Eye (tissue), 1 donor: ENCODE measurements around the gene TTC16.

Experiments used
- DNase-seq: peaks from one replicate; pipeline ENCODE4 v3.0.0-alpha.2; 2015

The TTC16 gene

DNA sequence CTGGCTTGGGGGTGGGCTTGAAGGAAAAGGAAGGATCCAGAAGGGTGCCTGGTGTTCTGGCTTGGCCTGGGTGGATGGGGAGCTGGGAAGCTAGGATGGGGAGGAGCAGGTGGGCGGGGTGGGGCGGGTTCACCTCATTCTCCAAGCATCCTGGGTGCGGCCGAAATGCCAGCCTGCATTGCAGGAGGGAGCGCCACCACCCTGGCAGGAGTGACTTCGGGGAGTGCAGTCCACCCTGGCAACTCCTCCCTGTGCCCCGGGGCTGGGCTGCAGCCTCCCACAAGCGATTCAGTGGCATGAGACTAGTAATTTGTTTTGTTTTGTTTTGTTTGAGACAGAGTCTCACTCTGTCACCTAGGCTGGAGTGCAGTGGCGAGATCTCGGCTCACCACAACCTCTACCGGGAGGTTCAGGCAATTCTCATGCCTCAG, 5.5 kb downstream of the TTC16 start:
- DNase-seq = no peak

DNA sequence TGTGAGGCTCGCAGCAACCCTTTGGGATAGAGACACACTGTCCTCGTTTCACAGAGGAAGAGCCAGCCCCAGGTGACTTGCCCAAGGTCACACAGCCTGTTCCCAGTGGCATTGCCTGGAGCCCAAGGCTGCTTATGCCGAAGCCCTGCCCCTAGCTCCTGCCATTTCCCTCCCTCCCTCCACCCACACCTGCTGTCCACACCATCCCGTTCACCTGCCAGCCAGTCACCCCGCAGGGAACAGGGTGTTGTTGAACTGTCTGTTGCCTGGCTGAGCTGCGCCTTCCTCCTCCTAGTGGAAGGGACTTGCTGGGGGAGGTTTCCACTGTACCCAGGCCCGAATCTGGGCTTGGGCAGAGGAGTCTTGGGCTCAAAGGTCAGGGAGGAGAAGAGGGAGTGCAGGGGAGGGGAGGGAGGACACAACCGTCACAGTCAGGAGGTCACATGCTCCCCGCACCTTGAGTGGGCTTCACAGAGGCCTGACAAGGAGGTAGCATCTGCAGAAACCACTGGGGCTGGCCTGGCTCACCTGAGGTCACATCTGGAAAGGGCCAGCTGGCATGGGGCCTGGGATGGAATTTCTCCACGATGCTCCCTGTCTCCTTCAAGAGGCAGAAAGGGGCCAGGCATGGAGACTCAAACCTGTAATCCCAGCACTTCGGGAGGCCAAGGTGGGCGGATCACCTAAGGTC, 6.3 kb downstream of the TTC16 start:
- no peak for DNase-seq

DNA sequence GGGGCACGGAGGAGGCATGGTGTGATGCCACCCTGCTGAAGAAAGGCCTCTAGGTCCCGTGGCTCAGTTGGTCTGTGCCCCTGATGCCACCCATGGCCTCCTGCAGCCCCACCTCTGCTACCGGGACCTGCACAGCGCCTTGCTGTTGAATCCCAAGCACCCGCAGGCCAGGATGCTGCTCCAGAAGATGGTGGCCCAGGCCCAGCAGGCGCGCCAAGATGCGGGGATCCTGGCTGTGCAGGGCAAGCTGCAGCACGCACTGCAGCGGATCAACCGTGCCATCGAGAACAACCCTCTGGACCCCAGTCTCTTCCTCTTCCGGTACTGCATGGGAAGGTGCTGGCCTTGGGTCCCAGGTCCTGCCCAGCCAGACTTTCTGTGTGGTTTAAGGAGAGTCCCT, 7.1 kb downstream of the TTC16 start:
- no peak for DNase-seq

DNA sequence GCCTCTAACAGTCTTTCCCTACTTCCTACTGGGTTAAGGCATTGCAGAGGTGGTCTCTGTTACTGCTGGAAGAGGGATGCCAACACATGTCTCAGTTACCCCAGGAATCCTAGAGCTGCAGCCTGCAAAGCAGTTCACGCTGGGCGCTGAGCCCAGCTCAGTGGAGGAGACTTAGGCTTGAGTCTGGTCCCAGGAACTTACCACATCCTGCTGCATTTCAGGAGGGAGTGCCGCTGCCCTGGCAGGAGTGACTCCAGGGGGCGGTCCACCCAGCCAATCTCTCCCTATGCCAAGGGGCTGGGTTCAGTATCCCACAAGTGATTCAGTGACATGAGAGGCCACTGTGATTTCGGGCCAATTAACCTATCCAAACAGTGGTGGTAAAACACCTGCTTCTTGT, 7.6 kb downstream of the TTC16 start:
- no peak for DNase-seq

DNA sequence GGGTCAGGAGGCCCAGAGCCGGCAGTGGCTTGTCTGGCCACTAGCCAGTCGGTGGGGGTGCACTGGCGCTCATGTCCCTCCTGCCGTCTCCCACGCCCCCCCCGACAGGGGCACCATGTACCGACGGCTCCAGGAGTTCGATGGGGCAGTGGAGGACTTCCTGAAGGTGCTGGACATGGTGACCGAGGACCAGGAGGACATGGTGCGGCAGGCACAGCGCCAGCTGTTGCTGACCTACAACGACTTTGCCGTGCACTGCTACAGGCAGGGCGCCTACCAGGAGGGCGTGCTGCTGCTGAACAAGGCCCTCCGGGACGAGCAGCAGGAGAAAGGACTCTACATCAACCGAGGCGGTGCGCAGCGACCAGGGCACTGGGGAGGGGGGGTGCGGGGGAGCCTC, 8.1 kb downstream of the TTC16 start:
- peak; percentile 39 for DNase-seq

DNA sequence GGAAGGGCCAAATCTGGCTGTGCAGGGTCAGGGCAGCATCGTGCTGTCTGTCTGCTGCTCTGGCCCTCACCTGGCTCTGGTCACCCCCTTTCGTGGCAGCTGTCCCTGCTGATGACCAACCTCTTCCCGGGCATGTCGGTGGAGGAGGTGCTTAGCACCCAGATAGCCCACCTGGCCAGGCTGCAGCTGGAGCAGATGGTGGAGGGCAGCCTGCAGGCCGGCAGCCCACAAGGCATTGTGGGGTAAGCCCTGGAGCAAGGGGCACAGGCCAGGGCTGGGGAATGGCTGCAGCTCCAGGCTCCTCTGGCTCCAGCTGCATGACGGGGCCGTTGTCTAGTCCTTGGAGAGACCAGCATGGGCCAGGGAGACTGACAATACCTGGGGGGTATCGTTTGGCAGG, 11.0 kb downstream of the TTC16 start:
- no peak for DNase-seq

DNA sequence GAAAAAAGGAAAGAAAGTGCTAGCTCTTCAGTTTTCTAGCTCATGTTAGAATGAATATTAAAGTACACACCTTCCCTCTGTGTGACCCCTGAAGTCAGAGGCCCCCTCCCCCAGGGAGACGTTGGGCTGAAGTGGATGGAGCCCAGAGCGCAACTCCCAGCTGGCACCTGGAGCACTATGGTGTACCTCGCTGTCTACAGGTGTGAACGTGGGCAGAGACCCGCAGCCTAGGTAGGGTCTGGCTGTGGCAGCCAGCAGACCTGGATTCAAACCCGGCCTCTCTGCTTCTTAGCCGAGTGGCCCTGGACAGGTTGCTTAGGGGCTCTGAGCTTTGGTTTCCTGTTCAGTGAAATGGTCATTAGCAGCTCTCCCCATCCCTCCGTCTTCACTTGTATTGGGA, 12.9 kb downstream of the TTC16 start:
- no peak for DNase-seq

DNA sequence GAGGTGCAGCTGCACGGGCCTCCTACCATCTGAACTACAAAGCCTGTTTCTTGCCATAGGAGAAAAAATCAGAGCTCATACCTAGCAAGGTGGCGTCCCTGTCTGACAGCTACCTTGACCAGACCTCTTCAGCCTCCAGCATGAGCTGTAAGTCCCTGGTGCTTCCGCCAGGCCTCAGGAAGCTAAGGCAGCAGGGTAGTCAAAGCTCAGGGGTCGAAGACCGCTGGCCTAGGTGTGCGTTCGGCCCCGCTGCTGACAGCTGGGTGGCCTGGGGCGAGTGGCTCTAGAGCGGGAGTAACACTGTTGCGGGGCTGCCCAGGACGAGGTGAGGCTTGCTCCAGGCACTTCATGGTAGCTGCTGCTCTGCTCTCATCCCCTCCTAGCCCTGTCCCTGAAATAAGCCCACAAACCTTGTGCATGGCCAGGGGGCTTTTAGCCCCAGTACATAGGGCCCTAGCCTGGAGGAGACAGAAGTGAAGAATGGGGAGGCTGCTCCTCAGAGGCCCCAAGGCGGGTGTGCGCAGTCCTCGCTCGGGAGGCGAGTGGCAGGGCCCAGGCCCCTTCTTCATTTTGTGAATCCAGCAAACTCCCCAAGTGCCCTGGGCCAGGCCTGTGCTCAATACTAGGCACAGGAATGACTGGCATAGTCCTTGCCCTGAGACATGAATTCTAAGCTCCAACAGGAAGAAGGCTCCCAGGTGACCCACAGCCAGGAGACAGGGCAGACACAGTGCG, 13.8 kb downstream of the TTC16 start:
- DNase-seq = no peak

DNA sequence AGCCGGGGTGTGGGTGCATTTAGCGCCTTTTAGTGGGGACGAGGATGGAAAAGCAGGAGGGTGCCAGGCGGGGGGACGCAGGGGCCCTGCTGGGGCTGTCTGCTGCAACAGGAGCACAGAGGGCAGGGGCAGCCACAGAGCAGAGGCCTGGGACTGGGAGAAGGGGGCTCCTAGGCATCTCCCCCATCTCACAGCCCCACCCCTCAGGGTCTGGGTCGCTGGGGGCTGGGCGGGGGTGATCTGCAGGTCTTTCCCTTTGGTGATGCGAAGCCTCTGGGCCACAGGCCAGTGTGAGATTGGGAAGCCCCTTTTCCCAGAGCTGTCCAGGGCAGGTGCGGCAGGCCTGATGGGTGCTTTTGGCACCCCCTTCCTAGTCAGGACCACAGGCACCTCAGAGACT, 14.4 kb downstream of the TTC16 start:
- DNase-seq = no peak

DNA sequence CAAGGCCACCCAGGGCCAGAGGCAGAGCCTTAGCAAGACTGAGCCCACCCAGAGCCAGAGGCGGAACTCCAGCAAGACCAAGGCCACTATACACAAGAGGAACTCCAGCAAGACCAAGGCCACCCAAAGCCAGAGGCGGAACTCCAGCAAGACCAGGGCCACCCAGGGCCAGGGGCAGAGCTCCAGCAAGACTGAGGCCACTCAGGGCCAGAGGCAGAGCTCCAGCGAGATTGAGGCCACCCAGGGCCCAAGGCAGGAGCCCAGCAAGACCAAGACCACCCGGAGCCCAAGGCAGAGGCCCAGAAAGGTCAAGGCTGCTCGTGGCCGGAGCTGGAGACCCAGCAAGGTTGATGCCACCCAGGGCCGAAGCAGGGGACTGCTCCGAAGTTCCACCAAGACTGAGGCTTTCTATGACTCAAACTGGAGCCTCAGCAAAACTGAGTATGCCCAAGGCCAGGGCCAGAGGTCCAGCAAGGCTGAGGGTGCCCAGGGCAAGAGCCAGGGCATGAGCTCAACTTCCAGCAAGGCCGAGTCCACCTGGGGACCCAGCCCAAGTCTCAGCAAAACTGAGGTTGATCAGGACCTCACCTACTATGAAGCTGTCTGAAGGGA, 15.0 kb downstream of the TTC16 start:
- DNase-seq = no peak

DNA sequence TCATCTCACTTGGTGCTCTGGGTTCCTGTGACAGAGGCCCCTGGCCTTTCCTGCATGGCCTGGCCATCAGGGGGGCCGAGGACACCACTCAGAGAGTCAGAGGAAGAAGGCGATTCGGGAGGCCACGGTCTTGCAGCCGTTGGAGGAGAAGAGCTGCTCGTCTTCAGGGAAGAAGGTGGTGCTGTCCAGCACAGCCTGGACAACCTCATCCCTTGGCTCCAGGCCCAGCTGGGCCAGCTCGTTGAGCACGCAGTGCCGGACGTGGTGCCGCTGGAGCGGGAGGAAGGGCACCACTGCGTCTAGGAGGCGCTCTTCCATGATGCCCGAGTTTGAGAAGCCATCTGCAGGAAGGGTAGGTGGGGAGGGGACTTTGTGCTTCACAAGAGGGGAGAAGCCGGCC, 16.1 kb downstream of the TTC16 start:
- no peak for DNase-seq

DNA sequence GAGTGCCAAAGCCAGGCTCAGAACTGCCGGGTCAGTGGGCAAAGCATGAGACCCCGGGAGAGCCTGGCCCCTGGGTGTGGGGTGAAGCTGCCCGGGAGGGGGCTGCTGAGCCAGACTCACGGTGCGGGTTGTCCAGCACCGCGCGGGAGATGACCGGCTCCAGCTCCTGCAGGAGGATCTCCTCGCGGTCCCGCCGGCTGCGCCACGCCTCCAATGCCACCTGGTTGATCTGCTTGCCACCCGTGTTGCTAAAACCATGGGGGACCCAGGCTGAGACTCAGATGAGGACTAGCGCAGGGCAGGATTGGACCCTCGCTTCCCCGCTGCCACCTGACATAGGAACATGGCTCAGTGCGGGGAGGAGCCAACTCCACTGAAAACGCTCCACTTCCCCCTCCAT, 16.6 kb downstream of the TTC16 start:
- DNase-seq = no peak

DNA sequence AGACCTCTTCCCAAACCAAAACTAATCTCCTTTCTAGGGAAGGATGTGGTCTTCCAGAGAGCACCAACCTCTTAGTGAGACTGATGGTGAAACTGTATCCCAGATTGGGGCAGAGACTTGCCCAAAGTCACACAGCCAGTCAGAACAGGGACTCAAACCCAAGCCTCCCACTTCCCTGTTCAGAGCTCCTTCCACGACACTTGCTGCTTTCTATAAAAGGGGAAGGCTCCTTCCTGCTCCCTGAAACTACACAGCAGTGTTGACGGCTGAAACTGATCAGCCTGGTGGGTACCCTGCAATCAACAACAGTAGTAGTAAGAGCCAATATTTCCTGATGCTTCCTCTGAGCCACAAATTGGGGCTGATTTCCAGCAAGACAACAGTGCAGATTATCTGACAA, 17.7 kb downstream of the TTC16 start:
- DNase-seq = no peak

DNA sequence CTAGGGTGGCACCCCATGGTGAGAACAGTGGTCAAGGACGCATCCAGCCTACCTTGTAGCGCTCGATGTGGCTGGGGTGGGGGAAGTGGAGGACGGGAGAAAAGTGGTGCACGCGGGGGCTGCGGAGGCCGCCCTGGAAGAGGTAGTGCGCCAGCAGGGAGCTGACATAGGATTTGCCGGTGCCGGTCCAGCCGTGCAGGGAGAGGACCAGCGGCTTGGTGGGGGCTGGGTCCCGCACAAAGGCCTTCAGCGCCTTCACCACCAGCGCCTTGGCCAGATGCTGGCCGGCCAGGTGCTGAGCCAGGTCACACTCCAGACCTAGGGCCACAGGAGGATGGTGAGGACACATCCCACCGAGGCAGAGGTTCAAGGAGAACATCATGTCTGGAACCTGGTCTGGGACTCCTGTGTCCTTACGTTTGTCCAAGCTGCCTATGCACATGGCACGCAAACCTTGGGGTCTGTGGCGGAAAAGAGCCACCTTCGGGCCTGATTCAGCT, 18.4 kb downstream of the TTC16 start:
- no peak for DNase-seq

DNA sequence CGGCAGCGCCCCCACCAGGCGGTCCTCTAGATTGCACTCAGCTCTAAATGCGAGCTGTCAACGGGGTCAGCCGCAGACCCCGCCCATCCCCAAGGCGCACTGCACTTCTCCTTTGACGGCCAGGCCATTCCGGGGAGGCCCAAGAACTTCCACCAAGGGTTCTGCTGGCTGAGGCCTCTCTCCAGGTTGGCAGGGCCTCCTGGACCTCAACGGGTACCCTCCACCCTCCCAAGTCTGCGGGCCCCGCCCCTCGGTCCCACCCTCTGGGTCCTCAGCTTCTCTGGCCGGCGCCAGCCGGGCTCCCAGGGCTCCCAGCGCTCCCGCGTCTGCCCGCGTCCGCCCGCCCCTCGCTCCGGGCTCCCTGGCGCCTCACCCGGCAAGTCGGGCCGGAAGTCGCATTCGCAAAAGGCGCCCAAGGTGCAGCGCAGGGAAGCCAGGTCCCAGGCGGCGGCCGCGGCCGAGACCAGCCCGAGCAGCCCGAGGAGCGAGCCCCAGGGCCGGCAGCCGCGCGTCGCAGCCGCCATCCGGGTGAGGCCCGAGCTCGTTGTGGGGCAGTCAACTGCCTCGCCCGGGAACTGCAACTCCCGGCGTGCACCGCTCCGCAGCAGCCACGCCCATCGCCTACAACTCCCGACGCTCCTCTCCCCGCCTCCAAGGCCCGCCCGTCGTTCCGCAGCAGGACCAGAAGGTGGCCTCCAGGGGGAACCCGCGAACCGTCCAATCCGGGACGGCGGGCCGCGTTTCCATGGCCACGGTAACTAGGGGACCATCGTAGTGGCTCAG, 19.1 kb downstream of the TTC16 start, which contains the start of gene TOR2A:
TOR2A (minus strand) TSS at position 548 of the 783 bp plus-strand sequence; CDS start at position 524, 24 bp downstream.
- DNase-seq = peak; percentile 99

DNA sequence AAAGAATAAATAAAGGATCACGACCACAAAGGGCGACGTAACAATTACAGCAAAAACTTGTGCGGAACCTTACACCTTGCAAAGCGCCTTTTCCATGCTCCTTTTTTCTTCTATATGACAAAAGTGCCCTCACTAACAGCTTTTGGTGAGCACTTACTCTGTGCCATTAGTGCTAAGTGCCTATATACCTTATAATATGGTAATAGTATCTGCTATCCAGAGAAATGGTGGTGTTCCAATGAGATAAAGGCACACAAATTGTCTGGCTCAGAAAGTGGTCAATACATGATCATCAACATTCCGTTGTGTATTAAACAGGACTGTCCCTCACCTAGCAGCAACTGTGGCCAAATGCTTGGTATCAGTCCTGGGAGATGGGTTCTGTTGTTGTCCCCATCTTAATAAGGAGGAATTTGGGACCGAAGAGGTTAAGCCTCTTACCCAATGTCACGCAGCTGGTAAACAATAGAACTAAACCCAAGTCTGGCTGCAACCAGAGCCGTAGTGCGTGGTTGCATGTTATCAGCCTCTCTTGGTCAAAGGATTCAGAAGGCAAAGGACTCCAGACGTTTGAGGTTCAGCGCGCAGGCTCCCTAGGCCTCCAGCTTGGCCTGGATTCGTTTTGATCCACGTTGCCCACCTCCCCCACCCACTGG, 19.8 kb downstream of the TTC16 start:
- no peak for DNase-seq

DNA sequence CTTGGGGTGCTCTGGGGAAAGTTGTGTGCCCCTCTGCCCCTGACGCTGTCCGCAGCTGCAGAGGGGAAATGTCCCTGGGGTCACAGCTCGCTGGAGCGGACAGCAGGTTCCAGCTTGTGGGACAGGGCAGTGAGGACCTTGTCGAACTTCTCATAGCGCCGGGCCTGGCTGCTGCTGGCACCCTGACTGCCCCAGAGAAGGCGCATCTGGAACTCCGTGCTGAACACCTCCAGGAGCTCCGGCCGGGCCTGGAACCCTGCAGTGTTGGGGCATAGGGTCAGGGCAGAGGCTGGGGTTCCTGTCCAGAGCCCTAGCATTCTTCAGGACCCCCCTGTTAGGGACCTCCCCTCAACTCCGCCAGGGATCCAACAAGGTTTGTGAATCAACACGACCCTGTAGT, 22.8 kb downstream of the TTC16 start:
- DNase-seq = no peak

DNA sequence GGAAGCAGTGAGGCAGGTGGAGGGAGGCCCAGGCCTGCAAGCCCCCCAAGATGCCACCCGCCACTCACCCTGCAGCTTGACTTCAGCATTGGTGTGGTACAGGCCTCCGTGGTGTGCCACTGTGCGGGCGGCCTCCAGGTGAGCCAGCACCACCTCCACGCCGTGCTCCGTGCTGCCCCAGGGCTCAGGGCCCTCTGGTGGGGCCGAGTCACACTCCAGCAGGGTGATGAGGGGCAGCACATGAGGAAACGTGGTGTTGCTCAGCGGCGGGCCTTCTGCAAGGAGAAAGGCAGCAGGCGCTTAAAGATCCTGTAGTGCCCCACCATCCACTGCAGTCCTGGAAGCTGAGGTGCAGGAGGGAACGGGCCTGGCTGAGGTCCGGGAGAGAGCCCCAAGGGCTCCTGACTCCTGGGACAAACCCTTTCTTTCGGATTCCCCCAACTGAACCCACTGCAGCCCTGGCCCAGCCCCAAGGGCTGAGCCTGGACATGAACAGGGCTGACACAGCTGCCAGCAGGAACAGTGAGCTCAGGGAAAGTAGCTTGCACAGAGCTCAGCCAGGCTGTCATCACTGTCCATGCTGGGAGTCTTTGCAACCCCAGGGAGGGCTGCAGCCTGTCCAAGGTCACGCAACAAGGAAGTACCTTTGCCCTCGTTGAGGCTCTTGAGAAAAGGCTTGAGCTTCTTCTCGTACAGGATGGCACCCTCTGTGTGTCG, 23.9 kb downstream of the TTC16 start:
- DNase-seq = no peak

DNA sequence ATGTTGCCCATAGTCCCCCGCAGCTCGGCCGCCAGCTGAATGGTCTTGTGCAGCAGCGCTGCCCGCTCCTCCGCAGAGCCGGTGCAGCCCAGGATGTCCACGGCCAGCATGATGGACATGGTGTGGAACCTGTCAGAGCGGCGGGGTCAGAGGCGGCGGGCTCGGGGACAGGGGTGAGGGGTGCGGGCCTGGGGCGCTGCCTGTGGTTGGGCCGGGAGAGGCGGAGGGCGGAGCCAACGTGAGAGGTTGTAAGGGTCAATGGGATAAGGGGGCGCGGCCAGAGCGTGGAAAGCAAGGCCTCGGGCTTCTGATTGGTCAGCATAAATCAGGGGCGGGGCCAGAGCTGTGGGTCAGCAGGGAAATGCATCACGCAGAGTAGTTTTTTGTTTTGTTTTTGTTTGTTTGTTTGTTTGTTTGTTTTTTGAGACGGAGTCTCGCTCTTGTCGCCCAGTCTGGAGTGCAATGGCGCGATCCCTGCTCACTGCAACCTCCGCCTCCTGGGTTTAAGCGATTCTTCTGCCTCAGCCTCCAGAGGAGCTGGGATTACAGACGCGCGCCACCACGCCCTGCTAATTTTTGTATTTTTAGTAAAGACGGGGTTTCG, 26.1 kb downstream of the TTC16 start:
- peak; percentile 94 for DNase-seq

DNA sequence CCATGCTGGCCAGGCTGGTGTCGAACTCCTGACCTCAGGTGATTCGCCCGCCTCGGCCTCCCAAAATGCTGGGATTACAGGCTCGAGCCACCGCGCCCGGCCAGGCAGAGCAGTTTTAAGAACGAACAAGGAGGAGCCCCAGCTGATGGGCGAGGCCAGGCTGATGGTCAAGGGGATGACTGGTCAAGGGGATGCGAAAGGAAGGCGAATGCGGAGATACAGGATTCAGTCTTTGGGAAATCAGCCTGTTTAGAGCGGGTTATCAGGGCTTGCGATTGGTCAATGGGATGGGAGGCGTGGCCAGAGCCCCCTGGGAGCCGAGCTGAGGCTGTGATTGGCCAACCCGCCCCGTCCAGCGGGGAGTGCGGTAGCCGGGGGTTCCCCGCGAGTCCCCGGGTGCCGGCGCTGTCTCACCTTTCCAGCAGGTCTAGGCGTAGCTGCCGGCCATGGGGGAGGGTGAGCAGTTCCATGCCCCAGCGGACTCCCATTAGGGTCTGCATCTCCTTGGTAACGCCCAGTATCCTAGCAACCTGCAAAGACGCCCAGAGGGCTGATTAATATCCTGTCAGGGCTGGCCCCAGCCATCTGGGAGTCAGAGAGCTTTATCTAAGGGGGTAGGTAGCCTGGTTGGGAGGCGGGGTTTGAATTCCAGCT, 26.7 kb downstream of the TTC16 start:
- peak; percentile 93 for DNase-seq
